ENCODE measurements around the gene BICDL2.
"Not testable (repeated sequence)": the region's sequence is repeated elsewhere in the genome, so short reads cannot be mapped to it uniquely, and the experiment has no call there.

The BICDL2 gene, protein sequence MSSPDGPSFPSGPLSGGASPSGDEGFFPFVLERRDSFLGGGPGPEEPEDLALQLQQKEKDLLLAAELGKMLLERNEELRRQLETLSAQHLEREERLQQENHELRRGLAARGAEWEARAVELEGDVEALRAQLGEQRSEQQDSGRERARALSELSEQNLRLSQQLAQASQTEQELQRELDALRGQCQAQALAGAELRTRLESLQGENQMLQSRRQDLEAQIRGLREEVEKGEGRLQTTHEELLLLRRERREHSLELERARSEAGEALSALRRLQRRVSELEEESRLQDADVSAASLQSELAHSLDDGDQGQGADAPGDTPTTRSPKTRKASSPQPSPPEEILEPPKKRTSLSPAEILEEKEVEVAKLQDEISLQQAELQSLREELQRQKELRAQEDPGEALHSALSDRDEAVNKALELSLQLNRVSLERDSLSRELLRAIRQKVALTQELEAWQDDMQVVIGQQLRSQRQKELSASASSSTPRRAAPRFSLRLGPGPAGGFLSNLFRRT

DNA sequence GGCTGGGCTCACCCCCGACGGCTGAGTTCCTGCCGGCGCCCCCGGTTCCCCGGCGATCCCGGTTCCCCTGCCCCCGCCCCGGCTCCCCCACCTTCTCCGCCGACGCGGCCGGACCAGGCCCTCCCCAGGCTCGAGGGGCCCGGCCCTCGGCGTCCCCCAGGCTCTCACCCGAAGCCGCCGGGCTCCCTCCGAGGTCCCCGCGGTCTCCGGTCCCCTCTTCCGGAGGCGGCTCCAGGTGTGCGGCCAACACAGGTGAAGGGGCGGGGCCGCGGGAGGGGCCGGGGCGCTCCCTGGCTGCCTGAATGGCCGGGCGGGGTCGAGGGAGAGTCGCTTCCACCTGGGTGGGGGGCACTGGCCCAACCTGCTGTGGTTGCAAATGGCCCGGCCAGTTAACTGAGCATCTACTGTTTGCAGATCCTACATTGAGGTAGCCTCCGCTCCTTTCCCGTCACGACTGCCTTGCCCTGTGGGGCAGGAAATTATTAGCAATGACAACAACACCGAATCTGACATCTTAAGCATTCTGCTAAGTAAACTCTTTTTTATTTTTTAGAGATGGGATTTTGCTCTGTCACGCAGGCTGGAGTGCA is at the start of gene BICDL2:
Gene BICDL2, minus strand, starts transcription at position 219 of the 590 bp plus-strand sequence. CDS start 1,448 bp downstream, outside the sequence.
- DNase-seq (ENCODE audit: low read depth in 1 of 2, low spot score in 1 of 2): no peak

DNA sequence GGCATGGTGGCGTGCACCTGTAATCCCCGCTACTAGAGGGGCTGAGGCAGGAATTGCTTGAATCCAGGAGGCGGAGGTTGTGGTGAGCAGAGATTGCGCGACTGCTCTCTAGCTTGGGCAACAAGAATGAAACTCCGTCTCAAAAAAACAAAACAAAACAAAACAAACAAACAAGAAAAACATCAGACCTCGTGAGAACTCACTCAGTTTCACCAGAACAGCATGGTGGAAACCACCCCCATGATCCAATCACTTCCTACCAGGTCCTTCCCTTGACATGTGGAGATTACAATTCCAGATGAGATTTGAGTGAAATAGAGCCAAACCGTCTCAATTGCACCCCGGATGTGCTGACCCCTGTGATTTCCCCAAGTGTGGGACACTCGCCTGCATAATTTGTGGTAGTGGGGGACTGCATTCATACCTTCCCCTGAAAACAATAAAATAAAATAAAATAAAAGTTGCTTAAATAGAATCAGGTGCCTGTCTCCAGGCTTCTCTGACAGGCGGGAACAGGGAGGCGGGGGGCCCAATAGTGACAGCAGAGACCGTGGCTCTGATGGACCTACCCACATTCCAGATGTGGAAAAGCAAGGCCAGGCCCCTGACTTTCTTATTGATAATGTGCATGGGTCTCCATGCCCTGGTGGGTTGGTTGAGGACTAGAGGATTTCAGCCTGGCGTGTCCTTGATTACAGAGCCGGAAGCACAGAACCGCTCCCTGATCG is 49.3 kb upstream of the BICDL2 start:
- no peak for DNase-seq (ENCODE audit: low read depth in 1 of 2, low spot score in 1 of 2)

DNA sequence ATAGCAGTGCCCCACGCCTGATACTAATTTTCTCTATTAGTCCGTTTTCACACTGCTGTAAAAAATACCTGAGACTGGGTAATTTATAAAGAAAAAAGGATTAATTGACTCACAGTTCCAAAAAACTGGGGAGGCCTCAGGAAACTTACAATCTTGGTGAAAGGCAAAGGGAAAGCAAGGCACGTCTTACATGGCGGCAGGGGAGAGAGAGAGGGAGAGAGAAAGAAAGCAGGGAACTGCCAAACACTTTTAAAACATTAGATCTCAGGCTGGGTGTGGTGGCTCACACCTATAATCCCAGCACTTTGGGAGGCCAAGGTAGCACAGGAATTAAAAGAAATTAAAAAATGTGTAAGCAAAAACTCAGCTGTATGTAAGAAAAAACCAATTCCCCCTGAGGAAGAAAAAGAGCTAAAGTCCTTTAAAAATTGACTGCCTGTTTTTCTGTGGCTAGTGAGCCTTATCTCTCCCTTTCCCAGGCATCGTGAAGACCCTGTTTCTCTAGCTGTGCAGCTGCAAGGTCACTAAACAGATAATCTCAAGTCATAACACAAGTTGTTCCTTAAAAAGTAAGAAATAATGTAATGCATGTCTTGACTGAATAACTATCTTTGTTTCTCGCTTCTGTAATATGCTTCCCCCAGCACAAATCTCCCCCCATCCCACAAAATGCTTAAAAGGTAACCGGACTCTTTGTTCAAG is 48.4 kb upstream of the BICDL2 start:
- no peak for DNase-seq (ENCODE audit: low read depth in 1 of 2, low spot score in 1 of 2)

DNA sequence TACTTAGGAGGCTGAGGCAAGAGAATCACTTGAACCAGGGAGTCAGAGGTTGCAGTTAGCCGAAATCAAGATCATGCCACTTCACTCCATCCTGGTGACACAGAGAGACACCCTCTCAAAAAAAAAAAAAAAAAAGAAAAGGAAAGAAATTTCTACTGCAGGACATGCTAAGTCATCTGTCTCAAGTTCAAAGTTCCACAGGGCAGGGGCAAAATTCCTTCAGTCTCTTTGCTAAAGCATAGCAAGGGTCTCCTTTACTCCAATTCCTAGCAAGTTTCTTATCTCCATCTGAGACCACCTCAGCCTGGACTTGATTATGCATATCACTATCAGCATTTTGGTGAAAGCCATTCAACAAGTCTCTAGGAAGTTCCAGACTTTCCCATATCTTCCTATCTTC is 47.7 kb upstream of the BICDL2 start:
- DNase-seq (ENCODE audit: low read depth in 1 of 2, low spot score in 1 of 2): no peak

DNA sequence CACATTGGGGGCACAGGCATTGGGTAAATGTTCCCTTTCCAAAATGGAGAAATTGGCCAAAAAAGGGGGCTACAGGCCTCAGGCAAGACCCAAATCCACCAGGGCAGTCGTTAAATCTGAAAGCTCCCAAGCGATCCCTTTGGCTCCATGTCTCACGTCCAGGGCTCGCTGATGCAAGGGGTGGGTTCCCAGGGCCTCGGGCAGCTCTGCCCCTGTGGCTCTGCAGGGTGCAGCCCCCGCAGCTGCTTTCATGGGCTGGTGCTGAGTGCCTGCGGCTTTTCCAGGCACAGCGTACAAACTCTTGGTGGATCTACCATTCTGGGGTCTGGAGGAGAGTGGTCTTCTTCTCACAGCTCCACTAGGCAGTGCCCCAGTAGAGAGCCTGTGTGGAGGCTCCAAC is 46.7 kb upstream of the BICDL2 start:
- not testable (repeated sequence) for DNase-seq (ENCODE audit: low read depth in 1 of 2, low spot score in 1 of 2)

DNA sequence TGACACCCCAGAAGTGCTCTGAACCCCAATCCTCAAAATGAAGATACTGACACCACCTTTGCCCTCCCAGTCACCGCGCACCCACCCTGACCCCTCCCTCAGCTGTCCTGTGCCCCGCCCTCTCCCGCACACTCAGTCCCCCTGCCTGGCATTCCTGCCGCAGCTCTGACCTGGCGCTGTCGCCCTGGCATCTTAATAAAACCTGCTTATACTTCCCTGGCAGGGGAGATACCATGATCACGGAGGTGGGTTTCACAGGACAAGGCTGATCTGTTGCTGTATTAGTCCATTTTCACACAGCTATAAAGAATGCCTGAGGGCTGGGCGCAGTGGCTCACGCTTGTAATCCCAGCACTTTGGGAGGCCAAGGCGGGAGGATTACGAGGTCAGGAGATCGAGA is 45.2 kb upstream of the BICDL2 start:
- DNase-seq (ENCODE audit: low read depth in 1 of 2, low spot score in 1 of 2): not testable (repeated sequence)

DNA sequence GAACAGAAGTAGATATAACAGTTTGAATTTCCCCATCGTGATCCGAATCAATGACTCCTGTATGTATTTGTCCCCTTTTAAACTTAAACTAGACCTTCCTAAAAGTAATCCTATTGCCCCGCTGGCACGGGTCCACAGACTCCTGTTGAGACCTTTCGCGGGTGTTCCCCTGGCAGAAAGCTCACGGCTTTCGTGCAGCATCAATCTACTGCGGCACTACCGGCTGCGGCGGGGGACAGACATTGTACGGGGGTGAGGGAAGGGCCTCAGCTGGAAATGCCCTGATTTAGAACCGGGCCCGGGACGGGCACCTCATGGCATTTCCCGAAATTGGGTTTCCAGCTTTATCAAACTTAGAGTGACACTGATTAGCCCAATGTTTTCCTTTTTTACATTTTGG is 43.3 kb upstream of the BICDL2 start:
- no peak for DNase-seq (ENCODE audit: low read depth in 1 of 2, low spot score in 1 of 2)

DNA sequence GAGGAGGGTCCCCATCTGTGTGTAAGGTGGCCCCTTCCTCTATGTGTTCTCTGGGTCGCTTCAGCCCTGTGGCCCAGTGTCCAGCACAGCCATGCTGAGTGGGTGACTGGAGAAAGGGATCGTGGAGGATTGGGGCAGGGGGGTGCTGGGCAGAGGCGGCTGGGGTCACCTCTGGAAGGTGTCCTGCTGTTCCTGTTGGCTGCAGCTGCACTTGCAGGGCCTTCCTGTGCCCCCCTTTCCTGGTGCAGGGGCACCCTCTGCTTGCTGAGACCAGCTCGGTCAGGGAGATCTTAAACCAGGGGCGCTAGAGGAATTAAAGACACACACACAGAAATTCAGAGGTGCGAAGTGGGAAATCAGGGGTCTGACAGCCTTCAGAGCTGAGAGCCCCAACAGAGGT is 39.8 kb upstream of the BICDL2 start:
- DNase-seq (ENCODE audit: low read depth in 1 of 2, low spot score in 1 of 2): no peak

DNA sequence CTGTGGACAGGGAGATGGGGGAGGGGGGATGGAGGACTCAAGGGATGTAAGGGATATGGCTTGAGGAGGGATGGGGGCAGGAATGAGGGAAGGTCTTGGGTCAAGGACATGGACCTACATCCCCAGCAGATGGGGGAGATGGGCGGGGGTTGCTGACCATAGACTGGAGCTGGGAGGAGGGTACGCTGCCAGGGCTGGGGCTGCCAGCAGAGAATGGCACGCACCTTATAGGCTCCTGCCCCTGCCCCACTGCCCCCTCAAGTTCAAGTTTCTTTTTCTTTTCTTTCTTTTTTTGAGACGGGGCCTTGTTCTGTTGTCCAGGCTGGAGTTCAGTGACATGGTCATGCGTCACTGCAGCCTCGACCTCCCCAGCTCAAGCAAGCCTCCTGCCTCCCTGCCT is 39.2 kb upstream of the BICDL2 start:
- not testable (repeated sequence) for DNase-seq (ENCODE audit: low read depth in 1 of 2, low spot score in 1 of 2)

DNA sequence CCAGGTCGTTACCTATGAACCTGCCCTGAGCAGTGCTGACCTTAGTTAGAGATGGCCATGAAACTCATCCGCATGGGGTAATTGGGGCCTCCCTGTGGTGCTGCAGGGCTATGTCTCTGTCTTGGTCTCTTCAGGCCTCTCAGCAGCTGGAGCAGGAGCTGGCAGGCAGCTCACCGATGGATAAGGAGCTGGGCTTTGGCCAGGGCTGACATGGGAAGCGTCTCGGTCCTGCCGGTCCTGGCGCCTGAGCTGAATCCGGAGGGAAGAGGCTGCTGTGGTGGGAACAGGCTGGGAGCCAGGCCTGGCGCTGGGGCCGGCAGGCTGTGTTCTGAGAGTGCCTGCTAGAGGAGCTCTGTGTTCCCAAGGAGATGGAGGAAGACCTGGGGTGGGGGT is 38.8 kb upstream of the BICDL2 start:
- DNase-seq (ENCODE audit: low read depth in 1 of 2, low spot score in 1 of 2): no peak

DNA sequence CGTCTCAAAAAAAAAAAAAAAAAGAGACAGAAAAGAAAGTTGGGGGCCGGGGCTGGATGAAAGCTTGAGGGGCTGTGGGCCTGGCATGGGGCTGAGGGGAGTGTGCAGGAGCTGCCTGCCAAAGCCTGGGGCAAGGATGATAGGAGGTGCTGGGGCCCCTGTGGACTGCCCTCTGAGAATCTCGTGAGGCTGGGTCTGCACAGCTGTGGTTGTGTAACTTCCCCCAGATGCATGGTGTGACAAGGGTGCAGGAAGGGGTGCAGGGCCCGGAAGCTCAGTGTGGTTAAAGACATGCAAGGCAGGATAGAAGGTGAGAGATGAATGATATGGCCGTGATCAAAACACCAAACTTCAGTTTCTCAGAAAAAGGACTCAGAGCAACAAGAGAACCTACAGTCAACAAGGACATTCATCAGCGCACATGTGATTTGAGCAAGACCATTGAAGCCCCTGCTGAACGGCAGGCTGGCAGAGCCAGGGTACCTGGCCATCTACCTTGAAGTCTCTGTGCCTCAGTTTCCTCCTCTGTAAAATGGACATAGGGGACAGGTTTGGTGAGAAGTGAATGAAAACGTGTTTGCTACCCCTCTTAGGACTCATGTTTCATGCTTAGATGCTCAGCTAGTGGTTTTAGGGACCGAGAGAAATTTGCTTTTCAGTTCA is 38.2 kb upstream of the BICDL2 start:
- DNase-seq (ENCODE audit: low read depth in 1 of 2, low spot score in 1 of 2): peak; percentile 65 to 70

DNA sequence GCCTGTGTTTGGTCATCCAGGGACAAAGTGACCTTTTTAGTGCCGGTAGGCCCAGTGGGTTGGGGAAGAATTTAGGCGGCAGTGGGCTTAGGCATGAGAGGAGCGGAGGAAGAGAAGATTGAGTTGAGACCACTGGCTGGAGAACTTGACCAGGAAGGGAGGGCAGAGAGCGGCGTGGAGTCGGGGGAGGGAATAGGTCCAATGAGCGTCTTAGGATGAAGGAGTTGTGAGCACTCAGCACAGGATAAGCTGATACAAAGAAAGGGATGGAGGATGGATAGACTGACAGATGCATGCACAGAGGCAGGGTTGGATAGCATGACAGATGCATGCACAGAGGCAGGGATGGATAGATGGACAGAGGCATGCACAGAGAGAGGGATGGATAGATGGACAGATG is 36.7 kb upstream of the BICDL2 start:
- no peak for DNase-seq (ENCODE audit: low read depth in 1 of 2, low spot score in 1 of 2)

DNA sequence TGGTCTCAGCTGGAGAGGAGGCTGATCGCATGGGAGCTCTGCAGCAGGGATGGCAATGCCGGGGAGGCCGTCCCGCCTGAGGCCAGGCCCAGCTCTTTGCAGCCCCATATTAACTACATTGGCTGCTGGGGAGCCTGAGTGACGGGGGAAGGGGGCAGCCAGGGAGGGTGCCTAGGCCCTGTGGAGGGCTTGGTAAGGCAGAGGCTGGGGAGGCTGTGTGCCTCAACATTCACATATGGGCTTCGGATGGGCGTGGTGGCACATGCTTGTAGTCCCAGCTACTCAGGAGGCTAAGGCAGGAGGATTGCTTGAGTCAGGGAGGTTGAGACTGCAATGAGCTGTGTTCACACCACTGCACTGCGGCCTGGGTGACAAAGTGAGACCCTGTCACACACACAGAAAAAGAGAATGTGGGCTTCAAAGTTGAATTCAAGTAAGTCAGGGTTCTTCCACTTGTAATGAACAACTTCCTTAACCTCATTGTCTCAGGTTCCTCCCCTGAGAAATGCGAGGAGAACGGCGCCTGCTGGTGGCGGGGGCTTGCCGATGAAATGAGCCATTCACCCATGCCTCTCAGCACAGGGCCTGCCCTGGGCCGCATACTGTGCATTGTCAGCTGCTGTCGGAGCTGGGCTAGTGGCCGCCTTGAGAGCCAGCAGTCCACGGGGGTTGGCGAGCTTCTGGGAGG is 36.0 kb upstream of the BICDL2 start:
- DNase-seq (ENCODE audit: low read depth in 1 of 2, low spot score in 1 of 2): not testable (repeated sequence)

DNA sequence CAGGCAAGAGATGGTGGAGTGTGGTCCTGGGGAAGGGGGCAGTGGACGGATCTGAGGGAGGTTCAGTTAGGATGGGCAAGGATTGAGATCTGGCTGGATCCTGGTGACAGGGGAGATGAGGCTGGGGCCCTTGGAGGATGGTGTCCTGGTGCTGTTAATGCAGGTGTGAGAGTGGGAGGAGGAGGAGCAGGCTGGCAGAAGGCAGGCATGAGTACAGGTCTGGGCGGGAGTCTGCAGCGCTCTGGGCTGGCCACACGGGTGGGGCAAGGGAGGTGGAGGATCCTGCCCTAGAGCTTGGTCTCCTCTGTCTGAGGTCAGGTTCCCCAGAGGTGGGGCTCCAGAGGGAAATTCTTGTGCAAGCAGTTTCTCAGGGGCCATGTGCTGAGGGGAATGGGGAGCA is 35.4 kb upstream of the BICDL2 start:
- not testable (repeated sequence) for DNase-seq (ENCODE audit: low read depth in 1 of 2, low spot score in 1 of 2)

DNA sequence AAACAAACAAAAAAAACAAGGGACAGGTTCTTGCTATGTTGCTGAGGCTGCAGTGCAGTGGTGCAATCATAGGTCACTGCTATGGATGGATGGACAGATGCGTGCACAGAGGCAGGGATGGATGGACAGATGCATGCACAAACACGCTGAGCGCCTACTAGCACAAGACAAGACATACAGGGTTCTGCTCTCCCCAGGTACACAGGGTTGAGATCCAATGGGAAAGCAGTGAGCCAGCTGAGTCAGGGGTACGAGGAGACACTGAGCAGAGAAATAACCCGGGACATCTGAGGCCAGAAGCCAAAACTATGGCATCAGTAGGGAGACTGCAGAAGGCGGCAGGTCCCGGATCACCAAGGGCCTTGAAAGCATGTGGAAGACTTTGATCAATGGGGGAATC is 34.9 kb upstream of the BICDL2 start:
- DNase-seq (ENCODE audit: low read depth in 1 of 2, low spot score in 1 of 2): no peak

DNA sequence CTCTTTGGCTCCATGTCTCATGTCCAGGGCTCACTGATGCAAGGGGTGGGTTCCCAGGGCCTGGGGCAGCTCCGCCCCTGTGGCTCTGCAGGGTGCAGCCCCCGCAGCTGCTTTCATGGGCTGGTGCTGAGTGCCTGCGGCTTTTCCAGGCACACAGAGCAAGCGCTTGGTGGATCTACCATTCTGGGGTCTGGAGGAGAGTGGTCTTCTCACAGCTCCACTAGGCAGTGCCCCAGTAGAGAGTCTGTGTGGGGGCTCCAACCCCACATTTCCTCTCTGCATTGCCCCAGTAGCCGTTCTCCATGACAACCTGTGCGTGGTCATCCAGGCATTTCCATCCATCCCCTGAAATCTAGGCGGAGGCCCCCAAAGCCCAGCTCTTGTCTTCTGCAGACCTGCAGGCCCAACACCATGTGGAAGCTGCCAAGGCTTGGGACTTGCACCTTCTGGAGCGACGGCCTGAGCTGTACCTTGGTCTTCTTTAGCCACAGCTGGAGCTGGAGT is 33.9 kb upstream of the BICDL2 start:
- DNase-seq (ENCODE audit: low read depth in 1 of 2, low spot score in 1 of 2): no peak

DNA sequence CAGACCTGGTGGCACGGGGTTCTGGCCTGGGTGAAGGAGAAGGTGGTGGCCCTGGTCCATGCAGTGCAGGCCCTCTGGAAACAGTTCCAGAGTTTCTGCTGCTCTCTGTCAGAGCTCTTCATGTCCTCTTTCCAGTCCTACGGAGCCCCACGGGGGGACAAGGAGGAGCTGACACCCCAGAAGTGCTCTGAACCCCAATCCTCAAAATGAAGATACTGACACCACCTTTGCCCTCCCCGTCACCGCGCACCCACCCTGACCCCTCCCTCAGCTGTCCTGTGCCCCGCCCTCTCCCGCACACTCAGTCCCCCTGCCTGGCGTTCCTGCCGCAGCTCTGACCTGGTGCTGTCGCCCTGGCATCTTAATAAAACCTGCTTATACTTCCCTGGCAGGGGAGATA is 32.4 kb upstream of the BICDL2 start:
- DNase-seq (ENCODE audit: low read depth in 1 of 2, low spot score in 1 of 2): not testable (repeated sequence)

DNA sequence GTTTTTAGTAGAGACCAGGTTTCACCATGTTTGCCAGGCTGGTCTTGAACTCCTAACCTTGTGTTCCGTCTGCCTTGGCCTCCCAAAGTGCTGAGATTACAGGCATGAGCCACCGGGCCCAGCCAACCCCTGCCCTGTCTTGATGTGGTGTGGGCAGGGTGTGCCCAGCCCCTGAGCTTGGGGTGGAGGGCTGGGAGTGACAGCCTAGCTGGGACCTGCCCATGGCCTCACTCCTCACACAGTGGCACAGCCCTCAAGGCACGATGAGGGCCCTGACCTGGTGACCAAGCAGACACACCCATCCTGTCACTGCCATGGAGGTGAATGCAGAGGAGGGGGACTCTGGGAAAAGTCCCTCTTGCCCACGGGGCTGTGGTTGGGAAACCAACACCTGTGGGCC is 31.7 kb upstream of the BICDL2 start:
- DNase-seq (ENCODE audit: low read depth in 1 of 2, low spot score in 1 of 2): no peak

DNA sequence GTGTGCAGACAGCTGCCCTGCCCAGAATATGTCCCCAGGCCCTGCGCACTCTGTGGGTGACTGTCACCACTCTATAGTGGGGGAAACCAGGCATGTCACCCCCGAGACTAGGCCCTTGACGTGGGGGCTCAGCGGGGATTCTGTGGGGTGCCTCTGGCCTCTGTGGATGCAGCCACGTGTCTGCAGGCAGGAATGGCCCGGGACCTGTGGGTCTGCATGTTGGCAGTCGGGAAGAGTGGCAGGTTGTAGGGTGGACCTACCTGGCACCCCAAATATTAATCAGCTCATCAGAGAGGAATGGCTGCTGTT is 29.6 kb upstream of the BICDL2 start:
- no peak for DNase-seq (ENCODE audit: low read depth in 1 of 2, low spot score in 1 of 2)

DNA sequence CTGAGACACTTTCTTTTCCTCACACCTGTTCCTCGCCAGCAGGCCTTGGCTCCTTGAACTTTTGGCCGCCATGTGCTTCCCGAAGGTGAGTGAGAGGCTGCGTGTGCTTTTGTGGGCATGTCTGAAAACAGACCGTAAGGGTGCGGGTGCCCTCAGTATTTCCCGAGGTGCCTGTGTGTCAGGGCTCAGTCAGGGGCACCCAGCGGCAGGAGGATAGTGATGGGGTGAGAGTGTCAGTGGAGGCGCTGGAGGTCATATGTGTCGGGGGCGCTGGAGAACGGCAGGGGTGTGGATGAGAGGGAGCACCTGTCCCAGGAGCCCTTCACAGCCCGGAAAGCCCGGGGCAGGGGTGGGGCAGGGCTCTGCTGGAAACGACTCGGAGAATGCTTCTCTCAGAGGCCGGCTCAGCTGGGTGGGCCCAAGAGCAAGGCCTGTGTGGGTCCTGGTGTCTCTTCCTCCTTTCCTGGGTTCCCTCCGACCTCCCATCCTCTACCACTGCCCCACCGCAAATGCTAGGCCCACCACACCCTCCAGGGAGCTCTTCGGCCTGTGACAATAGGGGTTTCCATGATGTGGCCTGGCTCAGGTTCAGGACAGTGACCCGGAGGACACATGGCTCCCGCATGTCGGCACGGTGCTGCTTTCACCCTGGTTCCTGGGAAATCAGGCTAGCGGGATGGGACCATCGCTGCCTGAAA is 29.1 kb upstream of the BICDL2 start:
- no peak for DNase-seq (ENCODE audit: low read depth in 1 of 2, low spot score in 1 of 2)
